ENCODE results near the gene NAT16. TPM values are rescaled to one million over a fixed set of nuclear protein-coding genes. Genes with fewer than 3 reads are reported as not detected.

NAT16 gene
- total and polyA plus RNA-seq, 2 of the 13 experiments (the other 11 are each of a cell fraction or from before 2014, with no cell fraction given), result 0.04 TPM; not detected in 1

DNA sequence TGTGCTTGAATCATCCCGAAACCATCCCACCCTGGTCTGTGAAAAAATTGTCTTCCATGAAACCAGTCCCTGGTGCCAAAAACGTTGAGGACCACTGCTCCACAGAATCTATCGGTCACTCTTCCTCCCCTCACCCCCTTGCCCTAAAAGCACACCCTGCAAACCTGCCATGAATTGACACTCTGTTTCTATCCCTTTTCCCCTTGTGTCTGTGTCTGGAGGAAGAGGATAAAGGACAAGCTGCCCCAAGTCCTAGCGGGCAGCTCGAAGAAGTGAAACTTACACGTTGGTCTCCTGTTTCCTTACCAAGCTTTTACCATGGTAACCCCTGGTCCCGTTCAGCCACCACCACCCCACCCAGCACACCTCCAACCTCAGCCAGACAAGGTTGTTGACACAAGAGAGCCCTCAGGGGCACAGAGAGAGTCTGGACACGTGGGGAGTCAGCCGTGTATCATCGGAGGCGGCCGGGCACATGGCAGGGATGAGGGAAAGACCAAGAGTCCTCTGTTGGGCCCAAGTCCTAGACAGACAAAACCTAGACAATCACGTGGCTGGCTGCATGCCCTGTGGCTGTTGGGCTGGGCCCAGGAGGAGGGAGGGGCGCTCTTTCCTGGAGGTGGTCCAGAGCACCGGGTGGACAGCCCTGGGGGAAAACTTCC, 54.0 kb downstream of the NAT16 start (continued):
- TF ChIP-seq, protein P1, sequence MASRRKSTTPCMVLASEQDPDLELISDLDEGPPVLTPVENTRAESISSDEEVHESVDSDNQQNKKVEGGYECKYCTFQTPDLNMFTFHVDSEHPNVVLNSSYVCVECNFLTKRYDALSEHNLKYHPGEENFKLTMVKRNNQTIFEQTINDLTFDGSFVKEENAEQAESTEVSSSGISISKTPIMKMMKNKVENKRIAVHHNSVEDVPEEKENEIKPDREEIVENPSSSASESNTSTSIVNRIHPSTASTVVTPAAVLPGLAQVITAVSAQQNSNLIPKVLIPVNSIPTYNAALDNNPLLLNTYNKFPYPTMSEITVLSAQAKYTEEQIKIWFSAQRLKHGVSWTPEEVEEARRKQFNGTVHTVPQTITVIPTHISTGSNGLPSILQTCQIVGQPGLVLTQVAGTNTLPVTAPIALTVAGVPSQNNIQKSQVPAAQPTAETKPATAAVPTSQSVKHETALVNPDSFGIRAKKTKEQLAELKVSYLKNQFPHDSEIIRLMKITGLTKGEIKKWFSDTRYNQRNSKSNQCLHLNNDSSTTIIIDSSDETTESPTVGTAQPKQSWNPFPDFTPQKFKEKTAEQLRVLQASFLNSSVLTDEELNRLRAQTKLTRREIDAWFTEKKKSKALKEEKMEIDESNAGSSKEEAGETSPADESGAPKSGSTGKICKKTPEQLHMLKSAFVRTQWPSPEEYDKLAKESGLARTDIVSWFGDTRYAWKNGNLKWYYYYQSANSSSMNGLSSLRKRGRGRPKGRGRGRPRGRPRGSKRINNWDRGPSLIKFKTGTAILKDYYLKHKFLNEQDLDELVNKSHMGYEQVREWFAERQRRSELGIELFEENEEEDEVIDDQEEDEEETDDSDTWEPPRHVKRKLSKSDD (CRISPR knock-in tag; IDR thresholded peaks at IDR 0.05; ENCODE audit: low read depth), result peak; percentile 40; the same call in 1 of the 2 replicates
- 0 out of 2 replicates have a peak, but pooled peaks have one; percentile 5 for TF ChIP-seq RAD21 (CRISPR knock-in tag; IDR thresholded peaks at IDR 0.05)
- no peak for TF ChIP-seq ZNF615 (CRISPR knock-in tag; IDR thresholded peaks at IDR 0.05; ENCODE audit: borderline replicate concordance)
- TF ChIP-seq THAP11 (CRISPR knock-in tag; IDR thresholded peaks at IDR 0.05), result 0 out of 2 replicates have a peak, but pooled peaks have one; percentile 11
- TF ChIP-seq ZKSCAN1 (IDR thresholded peaks at IDR 0.05; ENCODE audit: low read length), result no peak; the same call in 1 of the 2 replicates
- no peak for TF ChIP-seq HMGA1 (CRISPR knock-in tag; conservative IDR thresholded peaks at IDR 0.05)
- no peak for TF ChIP-seq ZNF562 (CRISPR knock-in tag; IDR thresholded peaks at IDR 0.05; ENCODE audit: borderline replicate concordance)
- TF ChIP-seq BRCA1 (CRISPR knock-in tag; IDR thresholded peaks at IDR 0.05), result no peak
- no peak for TF ChIP-seq ZNF343 (CRISPR knock-in tag; IDR thresholded peaks at IDR 0.05)
- TF ChIP-seq ZNF790 (CRISPR knock-in tag; IDR thresholded peaks at IDR 0.05; ENCODE audit: borderline replicate concordance), result no peak
- TF ChIP-seq, protein P2, sequence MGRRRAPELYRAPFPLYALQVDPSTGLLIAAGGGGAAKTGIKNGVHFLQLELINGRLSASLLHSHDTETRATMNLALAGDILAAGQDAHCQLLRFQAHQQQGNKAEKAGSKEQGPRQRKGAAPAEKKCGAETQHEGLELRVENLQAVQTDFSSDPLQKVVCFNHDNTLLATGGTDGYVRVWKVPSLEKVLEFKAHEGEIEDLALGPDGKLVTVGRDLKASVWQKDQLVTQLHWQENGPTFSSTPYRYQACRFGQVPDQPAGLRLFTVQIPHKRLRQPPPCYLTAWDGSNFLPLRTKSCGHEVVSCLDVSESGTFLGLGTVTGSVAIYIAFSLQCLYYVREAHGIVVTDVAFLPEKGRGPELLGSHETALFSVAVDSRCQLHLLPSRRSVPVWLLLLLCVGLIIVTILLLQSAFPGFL (CRISPR knock-in tag; IDR thresholded peaks at IDR 0.05), result no peak
- no peak for TF ChIP-seq DNMT1 (CRISPR knock-in tag; IDR thresholded peaks at IDR 0.05)
- no peak for TF ChIP-seq TP53 (CRISPR knock-in tag; conservative IDR thresholded peaks at IDR 0.05)
- TF ChIP-seq, protein P3, sequence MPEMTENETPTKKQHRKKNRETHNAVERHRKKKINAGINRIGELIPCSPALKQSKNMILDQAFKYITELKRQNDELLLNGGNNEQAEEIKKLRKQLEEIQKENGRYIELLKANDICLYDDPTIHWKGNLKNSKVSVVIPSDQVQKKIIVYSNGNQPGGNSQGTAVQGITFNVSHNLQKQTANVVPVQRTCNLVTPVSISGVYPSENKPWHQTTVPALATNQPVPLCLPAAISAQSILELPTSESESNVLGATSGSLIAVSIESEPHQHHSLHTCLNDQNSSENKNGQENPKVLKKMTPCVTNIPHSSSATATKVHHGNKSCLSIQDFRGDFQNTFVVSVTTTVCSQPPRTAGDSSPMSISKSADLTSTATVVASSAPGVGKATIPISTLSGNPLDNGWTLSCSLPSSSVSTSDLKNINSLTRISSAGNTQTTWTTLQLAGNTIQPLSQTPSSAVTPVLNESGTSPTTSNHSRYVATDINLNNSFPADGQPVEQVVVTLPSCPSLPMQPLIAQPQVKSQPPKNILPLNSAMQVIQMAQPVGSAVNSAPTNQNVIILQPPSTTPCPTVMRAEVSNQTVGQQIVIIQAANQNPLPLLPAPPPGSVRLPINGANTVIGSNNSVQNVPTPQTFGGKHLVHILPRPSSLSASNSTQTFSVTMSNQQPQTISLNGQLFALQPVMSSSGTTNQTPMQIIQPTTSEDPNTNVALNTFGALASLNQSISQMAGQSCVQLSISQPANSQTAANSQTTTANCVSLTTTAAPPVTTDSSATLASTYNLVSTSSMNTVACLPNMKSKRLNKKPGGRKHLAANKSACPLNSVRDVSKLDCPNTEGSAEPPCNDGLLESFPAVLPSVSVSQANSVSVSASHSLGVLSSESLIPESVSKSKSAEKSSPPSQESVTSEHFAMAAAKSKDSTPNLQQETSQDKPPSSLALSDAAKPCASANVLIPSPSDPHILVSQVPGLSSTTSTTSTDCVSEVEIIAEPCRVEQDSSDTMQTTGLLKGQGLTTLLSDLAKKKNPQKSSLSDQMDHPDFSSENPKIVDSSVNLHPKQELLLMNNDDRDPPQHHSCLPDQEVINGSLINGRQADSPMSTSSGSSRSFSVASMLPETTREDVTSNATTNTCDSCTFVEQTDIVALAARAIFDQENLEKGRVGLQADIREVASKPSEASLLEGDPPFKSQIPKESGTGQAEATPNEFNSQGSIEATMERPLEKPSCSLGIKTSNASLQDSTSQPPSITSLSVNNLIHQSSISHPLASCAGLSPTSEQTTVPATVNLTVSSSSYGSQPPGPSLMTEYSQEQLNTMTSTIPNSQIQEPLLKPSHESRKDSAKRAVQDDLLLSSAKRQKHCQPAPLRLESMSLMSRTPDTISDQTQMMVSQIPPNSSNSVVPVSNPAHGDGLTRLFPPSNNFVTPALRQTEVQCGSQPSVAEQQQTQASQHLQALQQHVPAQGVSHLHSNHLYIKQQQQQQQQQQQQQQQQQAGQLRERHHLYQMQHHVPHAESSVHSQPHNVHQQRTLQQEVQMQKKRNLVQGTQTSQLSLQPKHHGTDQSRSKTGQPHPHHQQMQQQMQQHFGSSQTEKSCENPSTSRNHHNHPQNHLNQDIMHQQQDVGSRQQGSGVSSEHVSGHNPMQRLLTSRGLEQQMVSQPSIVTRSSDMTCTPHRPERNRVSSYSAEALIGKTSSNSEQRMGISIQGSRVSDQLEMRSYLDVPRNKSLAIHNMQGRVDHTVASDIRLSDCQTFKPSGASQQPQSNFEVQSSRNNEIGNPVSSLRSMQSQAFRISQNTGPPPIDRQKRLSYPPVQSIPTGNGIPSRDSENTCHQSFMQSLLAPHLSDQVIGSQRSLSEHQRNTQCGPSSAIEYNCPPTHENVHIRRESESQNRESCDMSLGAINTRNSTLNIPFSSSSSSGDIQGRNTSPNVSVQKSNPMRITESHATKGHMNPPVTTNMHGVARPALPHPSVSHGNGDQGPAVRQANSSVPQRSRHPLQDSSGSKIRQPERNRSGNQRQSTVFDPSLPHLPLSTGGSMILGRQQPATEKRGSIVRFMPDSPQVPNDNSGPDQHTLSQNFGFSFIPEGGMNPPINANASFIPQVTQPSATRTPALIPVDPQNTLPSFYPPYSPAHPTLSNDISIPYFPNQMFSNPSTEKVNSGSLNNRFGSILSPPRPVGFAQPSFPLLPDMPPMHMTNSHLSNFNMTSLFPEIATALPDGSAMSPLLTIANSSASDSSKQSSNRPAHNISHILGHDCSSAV (CRISPR knock-in tag; IDR thresholded peaks at IDR 0.05; ENCODE audit: borderline replicate concordance), result no peak
- TF ChIP-seq ZNF672 (CRISPR knock-in tag; IDR thresholded peaks at IDR 0.05), result no peak
- no peak for TF ChIP-seq MLLT10 (CRISPR knock-in tag; IDR thresholded peaks at IDR 0.05)
- no peak for TF ChIP-seq ZNF143 (CRISPR knock-in tag; IDR thresholded peaks at IDR 0.05)
